Ishikawa (cell line): ENCODE results near the gene SPSB3.

Experiments
- CEBPB ChIP-seq: IDR thresholded peaks from 2 replicates; pipeline ENCODE4 v1.6.1; 2012
- CREB1 ChIP-seq: IDR thresholded peaks from 2 replicates; pipeline ENCODE4 v1.6.1; 2012; ENCODE audit warnings: low read depth
- EGR1 ChIP-seq: IDR thresholded peaks from 2 replicates; pipeline ENCODE4 v1.6.1; 2012
- EP300 ChIP-seq: IDR thresholded peaks from 2 replicates; pipeline ENCODE4 v1.6.1; 2012; ENCODE audit warnings: borderline replicate concordance
- FOXM1 ChIP-seq: IDR thresholded peaks from 2 replicates; pipeline ENCODE4 v1.6.1; 2012; ENCODE audit warnings: low read depth, borderline replicate concordance
- MAX ChIP-seq: IDR thresholded peaks from 2 replicates; pipeline ENCODE4 v1.6.1; 2012
- NFIC ChIP-seq: IDR thresholded peaks from 2 replicates; pipeline ENCODE4 v1.6.1; 2012
- RAD21 ChIP-seq: IDR thresholded peaks from 2 replicates; pipeline ENCODE4 v1.6.1; 2012; ENCODE audit warnings: low read depth
- TAF1 ChIP-seq: IDR thresholded peaks from 2 replicates; pipeline ENCODE4 v1.6.1; 2012; ENCODE audit warnings: low read depth, mild to moderate bottlenecking
- TCF12 ChIP-seq: IDR thresholded peaks from 2 replicates; pipeline ENCODE4 v1.6.1; 2012; ENCODE audit warnings: low read depth
- TEAD4 ChIP-seq: IDR thresholded peaks from 2 replicates; pipeline ENCODE4 v1.6.1; 2012
- YY1 ChIP-seq: IDR thresholded peaks from 2 replicates; pipeline ENCODE4 v1.6.1; 2012; ENCODE audit warnings: low read depth
- ZBTB7A ChIP-seq: IDR thresholded peaks from 2 replicates; pipeline ENCODE4 v1.6.1; 2012; ENCODE audit warnings: low read depth
- TF ChIP-seq, protein P1 (sequence below): IDR thresholded peaks from 2 replicates; pipeline ENCODE4 v1.6.1; 2012; ENCODE audit warnings: low read depth, mild to moderate bottlenecking
- TF ChIP-seq, protein P2 (sequence below): IDR thresholded peaks from 2 replicates; pipeline ENCODE4 v1.6.1; 2012

Gene SPSB3

DNA sequence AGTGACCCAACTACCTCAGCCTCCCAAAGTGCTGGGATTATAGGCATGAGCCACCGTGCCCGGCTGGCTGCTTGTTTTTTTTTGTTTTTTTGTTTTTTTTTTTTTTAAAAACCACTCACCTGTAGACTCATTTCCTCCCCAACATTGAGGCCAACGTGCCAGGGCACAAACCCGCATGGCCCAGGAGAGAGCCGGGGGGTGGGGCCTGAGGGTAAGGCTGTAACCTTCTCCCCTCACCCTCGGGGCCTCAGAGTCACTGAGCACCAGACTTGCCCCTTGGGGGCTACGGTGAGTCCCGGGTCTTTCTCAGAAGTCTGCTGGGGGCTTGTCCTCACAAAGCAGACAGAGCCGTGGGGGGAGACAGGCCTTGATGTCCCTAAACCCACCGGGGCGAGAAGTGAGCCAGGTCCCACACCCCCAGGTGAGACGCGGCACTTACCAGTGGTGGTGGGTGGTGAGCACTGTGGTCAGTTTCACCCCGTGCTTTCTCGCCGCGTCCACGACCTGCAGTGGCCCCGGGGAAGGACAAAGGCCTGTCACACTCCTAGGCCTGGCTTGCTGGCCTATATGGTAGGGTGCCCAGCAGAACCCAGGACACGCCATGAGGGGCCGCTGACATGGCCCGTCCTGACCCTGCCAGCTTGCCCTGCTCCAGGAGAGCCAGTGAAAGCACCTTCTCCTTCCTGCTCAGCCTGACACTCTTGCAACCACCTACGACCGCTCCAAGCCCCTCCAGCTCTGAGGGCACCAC, 39.7 kb upstream of the SPSB3 start:
- TF ChIP-seq CEBPB (no peak), TEAD4 (no peak), TCF12 (no peak), EP300 (no peak), TAF1 (no peak), MAX (no peak), FOXM1 (no peak), EGR1 (no peak), NFIC (no peak), RAD21 (no peak), YY1 (no peak), ZBTB7A (no peak), CREB1 (no peak)
- TF ChIP-seq, protein P1, sequence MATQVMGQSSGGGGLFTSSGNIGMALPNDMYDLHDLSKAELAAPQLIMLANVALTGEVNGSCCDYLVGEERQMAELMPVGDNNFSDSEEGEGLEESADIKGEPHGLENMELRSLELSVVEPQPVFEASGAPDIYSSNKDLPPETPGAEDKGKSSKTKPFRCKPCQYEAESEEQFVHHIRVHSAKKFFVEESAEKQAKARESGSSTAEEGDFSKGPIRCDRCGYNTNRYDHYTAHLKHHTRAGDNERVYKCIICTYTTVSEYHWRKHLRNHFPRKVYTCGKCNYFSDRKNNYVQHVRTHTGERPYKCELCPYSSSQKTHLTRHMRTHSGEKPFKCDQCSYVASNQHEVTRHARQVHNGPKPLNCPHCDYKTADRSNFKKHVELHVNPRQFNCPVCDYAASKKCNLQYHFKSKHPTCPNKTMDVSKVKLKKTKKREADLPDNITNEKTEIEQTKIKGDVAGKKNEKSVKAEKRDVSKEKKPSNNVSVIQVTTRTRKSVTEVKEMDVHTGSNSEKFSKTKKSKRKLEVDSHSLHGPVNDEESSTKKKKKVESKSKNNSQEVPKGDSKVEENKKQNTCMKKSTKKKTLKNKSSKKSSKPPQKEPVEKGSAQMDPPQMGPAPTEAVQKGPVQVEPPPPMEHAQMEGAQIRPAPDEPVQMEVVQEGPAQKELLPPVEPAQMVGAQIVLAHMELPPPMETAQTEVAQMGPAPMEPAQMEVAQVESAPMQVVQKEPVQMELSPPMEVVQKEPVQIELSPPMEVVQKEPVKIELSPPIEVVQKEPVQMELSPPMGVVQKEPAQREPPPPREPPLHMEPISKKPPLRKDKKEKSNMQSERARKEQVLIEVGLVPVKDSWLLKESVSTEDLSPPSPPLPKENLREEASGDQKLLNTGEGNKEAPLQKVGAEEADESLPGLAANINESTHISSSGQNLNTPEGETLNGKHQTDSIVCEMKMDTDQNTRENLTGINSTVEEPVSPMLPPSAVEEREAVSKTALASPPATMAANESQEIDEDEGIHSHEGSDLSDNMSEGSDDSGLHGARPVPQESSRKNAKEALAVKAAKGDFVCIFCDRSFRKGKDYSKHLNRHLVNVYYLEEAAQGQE: no peak
- TF ChIP-seq, protein P2, sequence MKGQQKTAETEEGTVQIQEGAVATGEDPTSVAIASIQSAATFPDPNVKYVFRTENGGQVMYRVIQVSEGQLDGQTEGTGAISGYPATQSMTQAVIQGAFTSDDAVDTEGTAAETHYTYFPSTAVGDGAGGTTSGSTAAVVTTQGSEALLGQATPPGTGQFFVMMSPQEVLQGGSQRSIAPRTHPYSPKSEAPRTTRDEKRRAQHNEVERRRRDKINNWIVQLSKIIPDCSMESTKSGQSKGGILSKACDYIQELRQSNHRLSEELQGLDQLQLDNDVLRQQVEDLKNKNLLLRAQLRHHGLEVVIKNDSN: no peak

DNA sequence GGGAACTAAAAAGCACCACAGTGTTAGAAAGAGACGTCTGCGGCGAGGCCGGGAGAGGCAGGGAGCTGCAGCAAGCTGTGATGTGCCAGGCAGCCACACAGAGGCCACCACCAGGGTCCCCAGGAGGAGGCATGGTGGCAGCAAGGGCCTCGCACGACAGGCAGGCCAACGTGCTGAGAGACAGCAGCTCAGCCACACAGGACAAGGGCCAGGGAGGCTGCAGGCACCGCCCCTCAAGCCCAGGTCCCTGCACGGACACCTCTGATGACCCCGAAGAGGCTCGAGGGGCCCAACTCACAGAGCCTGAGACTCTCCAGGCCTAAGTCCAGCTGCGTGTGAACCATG, 38.5 kb upstream of the SPSB3 start:
- TF ChIP-seq, protein P1: no peak
- TF ChIP-seq TEAD4 (no peak), CREB1 (no peak), YY1 (no peak), CEBPB (no peak), TAF1 (no peak), ZBTB7A (no peak)
- TF ChIP-seq, protein P2: no peak

- TF ChIP-seq FOXM1: no peak
- TF ChIP-seq CREB1: no peak
- no peak for TF ChIP-seq EGR1
- no peak for TF ChIP-seq ZBTB7A
- no peak for TF ChIP-seq NFIC
- TF ChIP-seq CEBPB: no peak
- TF ChIP-seq TEAD4: no peak
These were observed 38.0 kb upstream of the SPSB3 start for GRCh38 chr16:1820096-1820945.

GRCh38 chr16:1819611-1820010, 37.2 kb upstream of the SPSB3 start:
- TF ChIP-seq CREB1 (no peak), RAD21 (no peak)
- TF ChIP-seq, protein P1: no peak

GRCh38 chr16:1818873-1819525, 36.6 kb upstream of the SPSB3 start:
- TF ChIP-seq FOXM1: no peak
- no peak for TF ChIP-seq ZBTB7A
- TF ChIP-seq EP300: no peak
- TF ChIP-seq MAX: no peak
